PC-3 (cell line): Measurements from ENCODE around the gene ZCCHC4.

ENCODE experiments used
- CTCF ChIP-seq: fragments of 300-600 bp; sonication (generic); conservative IDR thresholded peaks from 2 replicates; pipeline ENCODE4 v1.5.1; 2017; ENCODE audit warnings: antibody characterized with exemption, low read depth, mild to moderate bottlenecking, low read length
- EZH2 ChIP-seq: fragments of 300-600 bp; sonication (generic); IDR thresholded peaks from one replicate; pipeline ENCODE4 v1.6.1; 2017; ENCODE audit warnings: antibody characterized with exemption, mild to moderate bottlenecking, low read length; ENCODE audit not compliant: unreplicated experiment
- EZH2phosphoT487 ChIP-seq: fragments of 300-600 bp; sonication (generic); IDR thresholded peaks from 2 replicates; pipeline ENCODE4 v1.6.1; 2018; ENCODE audit warnings: mild to moderate bottlenecking, antibody characterized with exemption, low read length, borderline replicate concordance

GRCh38 chr4:25406081-25406692 lies 93.6 kb downstream of the ZCCHC4 start:
- no peak for TF ChIP-seq CTCF
- TF ChIP-seq EZH2: no peak
- no peak for TF ChIP-seq EZH2phosphoT487
